Mucosa of stomach (tissue), 1 donor: Measurements from ENCODE around the gene HNRNPUL1.

Experiments
- H3K27me3 ChIP-seq: one replicate; pipeline ENCODE4 v1.7.0; 2013; ENCODE audit warnings: mild to moderate bottlenecking, low read length; ENCODE audit not compliant: control insufficient read depth, insufficient read depth
- H3K36me3 ChIP-seq: one replicate; pipeline ENCODE4 v1.7.0; 2013; ENCODE audit warnings: low read length; ENCODE audit not compliant: control insufficient read depth, insufficient read depth
- H3K4me1 ChIP-seq: one replicate; pipeline ENCODE4 v1.7.0; 2013; ENCODE audit warnings: mild to moderate bottlenecking, low read length; ENCODE audit not compliant: control insufficient read depth, insufficient read depth
- H3K4me3 ChIP-seq: one replicate; pipeline ENCODE4 v1.7.0; 2013; ENCODE audit warnings: low read length
- H3K9ac ChIP-seq: one replicate; pipeline ENCODE4 v1.7.0; 2013; ENCODE audit warnings: mild to moderate bottlenecking, low read length, moderate library complexity
- H3K9me3 ChIP-seq: one replicate; pipeline ENCODE4 v1.7.0; 2013; ENCODE audit warnings: mild to moderate bottlenecking, low read length, moderate library complexity; ENCODE audit not compliant: control insufficient read depth
- donor health status: Pancreatic carcinoma.

HNRNPUL1 gene

GRCh38 chr19:41355802-41356201 lies 91.6 kb downstream of the HNRNPUL1 start:
- H3K9me3 ChIP-seq: no peaks in the 10 kb centered on the region
- H3K9ac ChIP-seq: no peak overlapping the region
- peaks cover 37% of the 10 kb centered on the region for H3K27me3 ChIP-seq
- H3K4me1 ChIP-seq: peaks cover 24% of the 10 kb centered on the region
- H3K36me3 ChIP-seq: no peaks in the 10 kb centered on the region
- no peak overlapping the region for H3K4me3 ChIP-seq

- H3K36me3 ChIP-seq: no peaks in the 10 kb centered on the region
- peaks cover 24% of the 10 kb centered on the region for H3K27me3 ChIP-seq
- H3K4me3 ChIP-seq: no peak overlapping the region
- H3K4me1 ChIP-seq: peaks cover 15% of the 10 kb centered on the region
- H3K9ac ChIP-seq: no peak overlapping the region
- no peaks in the 10 kb centered on the region for H3K9me3 ChIP-seq
Measured at GRCh38 chr19:41356984-41357739, 93.0 kb downstream of the HNRNPUL1 start.
